Body of pancreas (tissue), 4 donors: ENCODE results near the gene EMILIN3.

Experiments used
- POLR2A ChIP-seq, 3 donors: fragments of 450-650 bp; IDR thresholded peaks; one replicate each; pipeline ENCODE4 v1.6.1; 2016; ENCODE audit warnings: antibody characterized with exemption in 3 of 3, mild to moderate bottlenecking in 2 of 3
- TF ChIP-seq, protein P1 (sequence below), 7 experiments: fragments of 450-650 bp in 4 of 7; fragments of 200-600 bp in 3 of 7; sonication (generic) in 3 of 7; IDR thresholded peaks; one replicate each; pipeline ENCODE4 v1.5.1; 2016 to 2019; ENCODE audit warnings: antibody characterized with exemption in 7 of 7

DNA sequence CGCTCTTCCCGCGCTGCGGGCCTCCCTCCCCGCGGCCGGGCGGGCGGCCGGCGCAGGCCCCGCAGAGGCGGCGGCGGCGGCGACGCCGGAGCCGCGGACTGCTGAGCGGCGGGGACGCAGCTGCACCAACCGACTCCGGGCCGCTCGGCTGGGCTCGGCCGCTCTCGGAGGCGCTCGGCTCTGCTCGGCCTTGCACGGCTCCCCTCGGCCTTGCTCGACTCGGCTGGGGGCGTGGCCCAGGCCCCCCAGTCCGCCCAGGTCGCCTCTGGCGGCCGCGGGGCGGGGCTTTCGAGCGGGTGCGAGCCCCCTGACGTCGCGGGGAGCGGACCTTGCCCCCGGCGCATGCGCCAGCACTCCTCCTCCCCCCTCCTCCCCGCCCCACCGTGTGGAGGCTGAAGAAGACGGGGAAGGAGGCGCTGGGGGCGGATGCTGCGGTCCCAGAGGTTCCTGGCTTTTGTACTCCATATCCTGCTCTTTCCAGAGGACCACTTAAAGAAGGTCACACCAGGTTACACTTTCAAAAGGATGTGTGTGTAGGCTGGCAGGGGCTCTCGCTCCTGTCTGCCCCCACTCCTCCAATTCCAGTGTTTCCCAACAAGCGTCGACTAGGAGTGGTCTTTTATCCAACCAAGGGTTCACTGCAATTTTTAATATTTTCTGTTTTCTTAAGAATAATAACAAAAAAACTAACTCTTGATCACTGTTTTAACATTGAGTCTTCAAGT is 48.9 kb downstream of the EMILIN3 start, which contains the start of gene ZHX3:
- TF ChIP-seq, protein P1, sequence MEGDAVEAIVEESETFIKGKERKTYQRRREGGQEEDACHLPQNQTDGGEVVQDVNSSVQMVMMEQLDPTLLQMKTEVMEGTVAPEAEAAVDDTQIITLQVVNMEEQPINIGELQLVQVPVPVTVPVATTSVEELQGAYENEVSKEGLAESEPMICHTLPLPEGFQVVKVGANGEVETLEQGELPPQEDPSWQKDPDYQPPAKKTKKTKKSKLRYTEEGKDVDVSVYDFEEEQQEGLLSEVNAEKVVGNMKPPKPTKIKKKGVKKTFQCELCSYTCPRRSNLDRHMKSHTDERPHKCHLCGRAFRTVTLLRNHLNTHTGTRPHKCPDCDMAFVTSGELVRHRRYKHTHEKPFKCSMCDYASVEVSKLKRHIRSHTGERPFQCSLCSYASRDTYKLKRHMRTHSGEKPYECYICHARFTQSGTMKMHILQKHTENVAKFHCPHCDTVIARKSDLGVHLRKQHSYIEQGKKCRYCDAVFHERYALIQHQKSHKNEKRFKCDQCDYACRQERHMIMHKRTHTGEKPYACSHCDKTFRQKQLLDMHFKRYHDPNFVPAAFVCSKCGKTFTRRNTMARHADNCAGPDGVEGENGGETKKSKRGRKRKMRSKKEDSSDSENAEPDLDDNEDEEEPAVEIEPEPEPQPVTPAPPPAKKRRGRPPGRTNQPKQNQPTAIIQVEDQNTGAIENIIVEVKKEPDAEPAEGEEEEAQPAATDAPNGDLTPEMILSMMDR (IDR thresholded peaks at IDR 0.05), result no peak
- TF ChIP-seq POLR2A (IDR thresholded peaks at IDR 0.05), result peak; percentile 30 to 59 (median 48)
